Astrocyte (in vitro differentiated cells and primary cell): Measurements from ENCODE around the gene ALAD.

Source experiments
- EZH2 ChIP-seq: IDR thresholded peaks from 2 replicates; pipeline ENCODE4 v1.6.1; 2012; ENCODE audit warnings: mild to moderate bottlenecking, low read length, inconsistent platforms; ENCODE audit not compliant: insufficient read depth
- TF ChIP-seq, protein P1 (sequence below): IDR thresholded peaks from 2 replicates; pipeline ENCODE4 v1.5.1; 2011; ENCODE audit warnings: low read depth, mild to moderate bottlenecking, inconsistent platforms, low read length, moderate library complexity; ENCODE audit not compliant: insufficient read depth

DNA sequence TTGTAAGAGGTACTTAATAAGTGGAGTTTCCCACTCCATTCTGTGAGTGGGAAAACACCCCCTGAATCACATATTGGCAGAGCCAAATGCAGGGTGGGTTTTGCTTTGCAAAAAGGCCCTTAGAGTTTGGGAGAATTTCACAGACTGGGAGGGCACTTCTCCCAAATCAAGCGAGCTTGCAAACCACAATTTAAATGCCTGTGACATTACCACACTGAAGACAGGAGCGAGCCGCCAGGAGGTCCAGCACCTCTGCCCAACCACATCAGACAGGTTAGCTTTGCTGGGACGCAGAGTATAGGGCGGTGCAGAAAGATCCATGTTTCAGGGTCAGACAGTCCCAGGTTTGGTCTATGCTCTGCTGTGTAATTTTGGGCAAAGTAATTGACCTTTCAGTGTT lies 2.3 kb downstream of the ALAD start:
- TF ChIP-seq, protein P1, sequence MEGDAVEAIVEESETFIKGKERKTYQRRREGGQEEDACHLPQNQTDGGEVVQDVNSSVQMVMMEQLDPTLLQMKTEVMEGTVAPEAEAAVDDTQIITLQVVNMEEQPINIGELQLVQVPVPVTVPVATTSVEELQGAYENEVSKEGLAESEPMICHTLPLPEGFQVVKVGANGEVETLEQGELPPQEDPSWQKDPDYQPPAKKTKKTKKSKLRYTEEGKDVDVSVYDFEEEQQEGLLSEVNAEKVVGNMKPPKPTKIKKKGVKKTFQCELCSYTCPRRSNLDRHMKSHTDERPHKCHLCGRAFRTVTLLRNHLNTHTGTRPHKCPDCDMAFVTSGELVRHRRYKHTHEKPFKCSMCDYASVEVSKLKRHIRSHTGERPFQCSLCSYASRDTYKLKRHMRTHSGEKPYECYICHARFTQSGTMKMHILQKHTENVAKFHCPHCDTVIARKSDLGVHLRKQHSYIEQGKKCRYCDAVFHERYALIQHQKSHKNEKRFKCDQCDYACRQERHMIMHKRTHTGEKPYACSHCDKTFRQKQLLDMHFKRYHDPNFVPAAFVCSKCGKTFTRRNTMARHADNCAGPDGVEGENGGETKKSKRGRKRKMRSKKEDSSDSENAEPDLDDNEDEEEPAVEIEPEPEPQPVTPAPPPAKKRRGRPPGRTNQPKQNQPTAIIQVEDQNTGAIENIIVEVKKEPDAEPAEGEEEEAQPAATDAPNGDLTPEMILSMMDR: no peak
- TF ChIP-seq EZH2: no peak
